Spleen (tissue), 7 donors: ENCODE measurements around the gene ALOX5AP.

ENCODE experiments used
- POLR2A ChIP-seq, 3 donors: fragments of 450-650 bp; IDR thresholded peaks; one replicate each; pipeline ENCODE4 v1.5.1; 2017; ENCODE audit warnings: antibody characterized with exemption in 3 of 3, mild to moderate bottlenecking in 1 of 3
- TF ChIP-seq, protein P1 (sequence below), 11 experiments: fragments of 200-600 bp in 7 of 11; fragments of 450-650 bp in 4 of 11; sonication (generic) in 4 of 11; IDR thresholded peaks in 8 of 11; conservative IDR thresholded peaks in 3 of 11; 1 replicate in 7 of 11; 2 replicates in 4 of 11; pipeline versions ENCODE4 v1.4.0 to v1.8.0; 2016 to 2021; ENCODE audit warnings: antibody characterized with exemption in 11 of 11, inconsistent platforms in 4 of 11, mild to moderate bottlenecking in 1 of 11
- donor health status: DM: no; HTN: no; CAD: no; lungs with moderate emphysema.
- donor health status: DM: no; HTN: no; CAD: no.
- donor health status: DM: no; HTN: no; CAD: no.

DNA sequence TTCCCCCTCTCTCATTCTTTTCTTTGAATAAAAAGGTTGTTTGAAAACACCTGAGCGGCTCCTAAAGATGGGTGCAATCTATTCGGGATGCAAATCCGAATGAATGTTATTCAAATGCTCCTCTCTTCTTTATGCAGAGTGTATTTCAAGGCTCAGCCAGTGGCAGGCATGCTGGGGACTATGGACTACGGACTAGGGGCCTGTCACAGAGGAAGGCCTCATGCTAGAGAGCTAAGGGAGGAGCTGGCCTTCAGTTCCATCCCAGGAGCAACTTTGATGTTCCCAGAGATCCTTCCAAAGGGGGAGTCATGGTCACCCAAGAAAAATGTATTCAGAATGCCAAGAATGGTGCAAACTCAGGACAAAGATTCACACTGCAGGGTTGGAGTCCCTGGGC is 9.3 kb downstream of the ALOX5AP start:
- TF ChIP-seq, protein P1, sequence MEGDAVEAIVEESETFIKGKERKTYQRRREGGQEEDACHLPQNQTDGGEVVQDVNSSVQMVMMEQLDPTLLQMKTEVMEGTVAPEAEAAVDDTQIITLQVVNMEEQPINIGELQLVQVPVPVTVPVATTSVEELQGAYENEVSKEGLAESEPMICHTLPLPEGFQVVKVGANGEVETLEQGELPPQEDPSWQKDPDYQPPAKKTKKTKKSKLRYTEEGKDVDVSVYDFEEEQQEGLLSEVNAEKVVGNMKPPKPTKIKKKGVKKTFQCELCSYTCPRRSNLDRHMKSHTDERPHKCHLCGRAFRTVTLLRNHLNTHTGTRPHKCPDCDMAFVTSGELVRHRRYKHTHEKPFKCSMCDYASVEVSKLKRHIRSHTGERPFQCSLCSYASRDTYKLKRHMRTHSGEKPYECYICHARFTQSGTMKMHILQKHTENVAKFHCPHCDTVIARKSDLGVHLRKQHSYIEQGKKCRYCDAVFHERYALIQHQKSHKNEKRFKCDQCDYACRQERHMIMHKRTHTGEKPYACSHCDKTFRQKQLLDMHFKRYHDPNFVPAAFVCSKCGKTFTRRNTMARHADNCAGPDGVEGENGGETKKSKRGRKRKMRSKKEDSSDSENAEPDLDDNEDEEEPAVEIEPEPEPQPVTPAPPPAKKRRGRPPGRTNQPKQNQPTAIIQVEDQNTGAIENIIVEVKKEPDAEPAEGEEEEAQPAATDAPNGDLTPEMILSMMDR (IDR thresholded peaks at IDR 0.05 in 8 of 11, conservative IDR thresholded peaks at IDR 0.05 in 3 of 11), result no peak
- no peak for TF ChIP-seq POLR2A (IDR thresholded peaks at IDR 0.05)
